ENCODE data around the gene NYNRIN.
A peak's percentile ranks its signal among the peaks of the same experiment; 100 is the strongest.
"Not testable (repeated sequence)": the region's sequence is repeated elsewhere in the genome, so short reads cannot be mapped to it uniquely, and the experiment has no call there.

Gene NYNRIN

GRCh38 chr14:24376448-24377070 is 22.2 kb upstream of the NYNRIN start:
- no peaks in the 10 kb centered on the region for H3K36me3 Mint-ChIP-seq (ENCODE audit: insufficient read depth)
- H3K4me3 Mint-ChIP-seq: no peak overlapping the region
- ATAC-seq (replicated peaks) (no peak), DNase-seq (no peak)
- no peak overlapping the region for H3K27ac Mint-ChIP-seq
- H3K4me1 Mint-ChIP-seq (ENCODE audit: low read depth in 2 of 2): no peaks in the 10 kb centered on the region
- no peaks in the 10 kb centered on the region for H3K9me3 Mint-ChIP-seq
- peaks cover 22 to 57% of the 10 kb centered on the region in 2 donors for H3K27me3 Mint-ChIP-seq

DNA sequence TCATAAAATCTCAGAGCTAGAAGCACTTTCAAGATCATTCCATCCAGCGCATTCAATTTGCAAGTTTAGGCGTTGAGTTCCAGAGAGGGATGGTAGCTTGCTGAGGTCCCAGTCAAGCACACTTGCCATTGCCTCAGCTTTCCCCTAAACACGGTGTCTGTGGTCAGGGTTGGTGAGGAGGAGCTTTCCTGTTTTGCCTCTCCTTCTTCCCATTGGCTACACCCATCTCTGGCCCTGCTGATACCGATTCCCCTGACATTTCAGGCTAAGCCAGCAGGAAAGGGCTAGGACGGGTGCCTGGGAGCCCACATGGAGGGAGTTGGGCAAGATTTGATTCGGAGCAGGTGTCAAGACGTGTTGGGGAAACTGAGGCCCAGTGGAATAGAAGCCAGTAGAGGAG is 21.7 kb upstream of the NYNRIN start:
- ATAC-seq (replicated peaks) (no peak), DNase-seq (no peak)
- Mint-ChIP-seq H3K9me3 (no peaks in the 10 kb centered on the region), H3K4me1 (ENCODE audit: low read depth in 2 of 2) (no peaks in the 10 kb centered on the region), H3K36me3 (ENCODE audit: insufficient read depth) (no peaks in the 10 kb centered on the region), H3K27ac (no peak overlapping the region), H3K27me3 (peaks cover 22 to 54% of the 10 kb centered on the region in 2 donors), H3K4me3 (no peak overlapping the region)

- no peak for DNase-seq
- Mint-ChIP-seq H3K27me3 (peaks cover 22 to 48% of the 10 kb centered on the region in 2 donors), H3K9me3 (no peaks in the 10 kb centered on the region), H3K27ac (no peak overlapping the region), H3K36me3 (ENCODE audit: insufficient read depth) (no peaks in the 10 kb centered on the region), H3K4me1 (ENCODE audit: low read depth in 2 of 2) (no peaks in the 10 kb centered on the region), H3K4me3 (no peak overlapping the region)
- no peak for ATAC-seq (replicated peaks)
These were observed 21.1 kb upstream of the NYNRIN start for GRCh38 chr14:24377657-24378056.

- Mint-ChIP-seq H3K9me3 (no peaks in the 10 kb centered on the region), H3K4me1 (ENCODE audit: low read depth in 2 of 2) (no peaks in the 10 kb centered on the region), H3K27me3 (peaks cover 22 to 42% of the 10 kb centered on the region in 2 donors), H3K4me3 (no peak overlapping the region), H3K27ac (no peak overlapping the region), H3K36me3 (ENCODE audit: insufficient read depth) (no peaks in the 10 kb centered on the region)
- ATAC-seq (replicated peaks) (no peak), DNase-seq (no peak)
These were observed 20.5 kb upstream of the NYNRIN start for GRCh38 chr14:24378327-24378726.

DNA sequence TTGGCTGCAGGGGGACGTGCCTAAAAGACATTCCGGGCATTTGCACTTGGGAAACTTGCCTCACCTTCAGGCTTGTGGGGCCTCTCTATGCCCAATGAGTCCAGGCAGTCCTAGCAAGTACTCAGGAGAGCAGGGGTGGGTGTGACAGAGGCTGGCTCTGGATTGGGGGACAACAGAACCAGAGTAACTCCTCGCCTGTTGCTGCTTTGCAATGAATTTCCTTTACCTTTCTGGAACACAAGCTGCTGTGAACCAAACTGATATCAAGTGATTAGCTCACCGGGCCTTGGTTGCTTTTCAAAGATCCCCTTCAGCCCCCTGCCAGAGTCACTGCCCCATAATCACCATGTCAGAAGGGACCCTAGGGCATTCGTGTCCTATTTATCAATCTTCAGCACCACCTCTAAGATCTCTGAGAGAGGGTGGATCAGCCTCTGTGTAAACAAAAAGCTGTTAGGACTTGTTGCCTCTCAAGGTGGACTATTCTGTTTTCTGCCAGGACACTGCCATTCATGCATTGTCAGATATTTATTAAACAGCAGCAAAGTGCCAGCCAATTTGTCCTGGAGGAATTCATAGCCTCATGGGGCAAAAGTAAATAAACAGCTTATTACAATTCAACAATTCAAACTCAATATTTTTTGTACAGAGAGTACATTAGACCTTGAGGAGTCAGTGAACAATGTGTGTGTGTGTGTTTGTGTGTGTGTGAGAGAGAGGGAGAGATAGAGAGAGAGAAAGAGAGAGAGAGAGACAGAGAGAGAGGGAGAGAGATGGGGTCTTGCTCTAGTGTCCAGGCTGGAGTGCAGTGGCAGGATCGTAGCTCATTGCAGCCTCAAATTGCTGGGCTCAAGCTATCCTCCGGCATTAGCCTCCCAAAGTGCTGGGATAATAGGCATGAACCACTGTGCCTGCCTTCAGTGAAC is 19.6 kb upstream of the NYNRIN start:
- H3K9me3 Mint-ChIP-seq: no peaks in the 10 kb centered on the region
- H3K4me3 Mint-ChIP-seq: no peak overlapping the region
- H3K4me1 Mint-ChIP-seq (ENCODE audit: low read depth in 2 of 2): no peaks in the 10 kb centered on the region
- DNase-seq (no peak), ATAC-seq (replicated peaks) (no peak)
- H3K27me3 Mint-ChIP-seq: peaks cover 18 to 42% of the 10 kb centered on the region in 2 donors
- H3K27ac Mint-ChIP-seq: no peak overlapping the region
- H3K36me3 Mint-ChIP-seq (ENCODE audit: insufficient read depth): no peaks in the 10 kb centered on the region

GRCh38 chr14:24379907-24380730 is 18.7 kb upstream of the NYNRIN start:
- DNase-seq (no peak), ATAC-seq (replicated peaks) (no peak)
- Mint-ChIP-seq H3K27ac (no peak overlapping the region), H3K4me1 (ENCODE audit: low read depth in 2 of 2) (no peaks in the 10 kb centered on the region), H3K4me3 (no peak overlapping the region), H3K27me3 (peaks cover 15 to 38% of the 10 kb centered on the region in 2 donors), H3K36me3 (ENCODE audit: insufficient read depth) (no peaks in the 10 kb centered on the region), H3K9me3 (no peaks in the 10 kb centered on the region)

DNA sequence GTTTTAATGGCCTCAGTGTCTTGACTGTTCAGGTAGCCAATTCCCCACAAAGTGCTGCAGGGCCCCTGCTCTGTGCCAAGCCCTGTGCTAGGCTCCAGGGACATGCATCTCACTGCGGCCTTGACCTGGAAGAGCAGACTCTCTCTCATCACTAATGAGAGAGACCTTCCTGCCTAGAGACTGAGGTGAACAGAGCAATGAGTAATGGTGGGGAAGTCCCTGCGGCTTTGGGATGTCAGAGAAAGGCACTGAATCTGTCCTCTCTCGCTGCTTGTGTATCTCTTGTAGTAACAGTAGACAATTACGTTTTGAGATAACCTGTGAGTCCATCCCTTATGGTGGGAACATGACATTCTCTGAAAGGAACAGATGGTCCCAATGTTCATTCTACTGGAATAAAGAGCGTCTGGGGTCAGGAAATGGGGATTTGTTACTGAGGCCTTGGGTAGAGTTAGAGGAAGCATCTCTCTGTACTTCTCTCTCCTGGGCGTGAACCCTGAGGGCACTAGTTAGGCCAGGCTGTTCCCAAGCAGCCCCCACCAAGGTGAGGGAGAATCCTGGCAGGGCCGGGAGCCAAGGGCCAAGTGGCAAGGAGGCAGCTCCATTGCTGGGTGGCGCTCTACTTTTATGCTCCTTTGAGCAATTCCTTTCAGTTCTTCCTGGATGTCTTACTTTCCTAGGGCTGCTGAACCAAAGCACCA is 17.3 kb upstream of the NYNRIN start:
- ATAC-seq (replicated peaks): peak; percentile 14
- Mint-ChIP-seq H3K27ac (no peak overlapping the region), H3K27me3 (peaks cover 16 to 24% of the 10 kb centered on the region in 2 donors), H3K36me3 (ENCODE audit: insufficient read depth) (no peaks in the 10 kb centered on the region), H3K4me3 (no peak overlapping the region), H3K4me1 (ENCODE audit: low read depth in 2 of 2) (no peaks in the 10 kb centered on the region), H3K9me3 (no peaks in the 10 kb centered on the region)
- DNase-seq: no peak

GRCh38 chr14:24382064-24382371 is 16.8 kb upstream of the NYNRIN start:
- no peak for ATAC-seq (replicated peaks)
- Mint-ChIP-seq H3K27ac (no peak overlapping the region), H3K27me3 (peaks cover 19 to 21% of the 10 kb centered on the region in 2 donors), H3K9me3 (no peaks in the 10 kb centered on the region), H3K36me3 (ENCODE audit: insufficient read depth) (no peaks in the 10 kb centered on the region), H3K4me3 (no peak overlapping the region), H3K4me1 (ENCODE audit: low read depth in 2 of 2) (no peaks in the 10 kb centered on the region)
- DNase-seq: no peak

DNA sequence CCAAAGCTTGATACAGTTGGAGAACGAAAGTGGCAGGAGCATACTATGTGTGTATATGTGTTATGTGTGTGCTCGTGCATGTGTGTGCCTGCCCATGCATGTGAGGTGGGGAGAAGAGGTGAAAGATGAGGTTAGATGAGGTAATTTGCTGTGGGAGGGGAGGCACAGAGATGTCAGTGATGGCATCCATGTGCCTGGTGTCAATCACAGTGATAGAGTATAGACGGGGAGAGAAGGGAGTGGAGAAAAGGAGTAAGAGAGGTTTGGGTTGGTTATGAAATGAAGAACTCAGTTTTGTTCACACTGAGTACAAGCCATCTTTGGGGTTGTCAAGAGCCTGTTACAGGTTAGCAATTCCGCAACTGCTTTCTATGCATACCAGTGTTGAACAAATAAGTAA is 14.6 kb upstream of the NYNRIN start:
- Mint-ChIP-seq H3K36me3 (ENCODE audit: insufficient read depth) (no peaks in the 10 kb centered on the region), H3K27ac (no peak overlapping the region), H3K4me3 (no peak overlapping the region), H3K9me3 (no peaks in the 10 kb centered on the region), H3K27me3 (peaks cover 15 to 34% of the 10 kb centered on the region in 2 donors), H3K4me1 (ENCODE audit: low read depth in 2 of 2) (no peaks in the 10 kb centered on the region)
- ATAC-seq (replicated peaks) (no peak), DNase-seq (no peak)

- Mint-ChIP-seq H3K27me3 (peaks cover 27 to 42% of the 10 kb centered on the region in 2 donors), H3K36me3 (ENCODE audit: insufficient read depth) (no peaks in the 10 kb centered on the region), H3K9me3 (no peaks in the 10 kb centered on the region), H3K4me1 (ENCODE audit: low read depth in 2 of 2) (no peaks in the 10 kb centered on the region), H3K27ac (no peak overlapping the region), H3K4me3 (no peak overlapping the region)
- DNase-seq: no peak
- ATAC-seq (replicated peaks): no peak
These were observed 13.3 kb upstream of the NYNRIN start for GRCh38 chr14:24385524-24385923.

DNA sequence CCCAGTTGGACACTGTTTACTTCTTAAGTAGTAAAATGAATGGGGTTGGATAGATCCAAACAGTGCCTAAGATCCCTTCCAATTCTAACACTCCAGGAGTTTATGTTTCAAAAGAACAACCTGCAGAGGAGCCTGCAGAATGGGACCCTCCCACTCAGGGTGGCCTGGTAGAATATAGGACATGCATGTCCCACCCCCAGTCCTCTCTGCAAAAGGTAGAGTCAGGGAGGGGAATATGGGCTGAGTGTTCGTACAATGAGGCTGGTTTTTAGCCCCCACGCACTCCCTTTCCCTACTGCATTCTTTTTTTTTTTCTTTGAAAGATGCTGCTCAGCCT is 11.8 kb upstream of the NYNRIN start:
- no peaks in the 10 kb centered on the region for H3K36me3 Mint-ChIP-seq (ENCODE audit: insufficient read depth)
- H3K9me3 Mint-ChIP-seq: no peaks in the 10 kb centered on the region
- H3K4me1 Mint-ChIP-seq (ENCODE audit: low read depth in 2 of 2): no peaks in the 10 kb centered on the region
- H3K4me3 Mint-ChIP-seq: no peak overlapping the region
- peaks cover 41 to 53% of the 10 kb centered on the region in 2 donors for H3K27me3 Mint-ChIP-seq
- DNase-seq (no peak), ATAC-seq (replicated peaks) (no peak)
- no peak overlapping the region for H3K27ac Mint-ChIP-seq

GRCh38 chr14:24387579-24387978 is 11.2 kb upstream of the NYNRIN start:
- not testable (repeated sequence) for DNase-seq; H3K4me1 Mint-ChIP-seq (ENCODE audit: low read depth in 2 of 2); H3K9me3 Mint-ChIP-seq; H3K4me3 Mint-ChIP-seq; ATAC-seq (replicated peaks); H3K27ac Mint-ChIP-seq; H3K36me3 Mint-ChIP-seq (ENCODE audit: insufficient read depth)
- peaks cover 41 to 58% of the 10 kb centered on the region in 2 donors for H3K27me3 Mint-ChIP-seq

DNA sequence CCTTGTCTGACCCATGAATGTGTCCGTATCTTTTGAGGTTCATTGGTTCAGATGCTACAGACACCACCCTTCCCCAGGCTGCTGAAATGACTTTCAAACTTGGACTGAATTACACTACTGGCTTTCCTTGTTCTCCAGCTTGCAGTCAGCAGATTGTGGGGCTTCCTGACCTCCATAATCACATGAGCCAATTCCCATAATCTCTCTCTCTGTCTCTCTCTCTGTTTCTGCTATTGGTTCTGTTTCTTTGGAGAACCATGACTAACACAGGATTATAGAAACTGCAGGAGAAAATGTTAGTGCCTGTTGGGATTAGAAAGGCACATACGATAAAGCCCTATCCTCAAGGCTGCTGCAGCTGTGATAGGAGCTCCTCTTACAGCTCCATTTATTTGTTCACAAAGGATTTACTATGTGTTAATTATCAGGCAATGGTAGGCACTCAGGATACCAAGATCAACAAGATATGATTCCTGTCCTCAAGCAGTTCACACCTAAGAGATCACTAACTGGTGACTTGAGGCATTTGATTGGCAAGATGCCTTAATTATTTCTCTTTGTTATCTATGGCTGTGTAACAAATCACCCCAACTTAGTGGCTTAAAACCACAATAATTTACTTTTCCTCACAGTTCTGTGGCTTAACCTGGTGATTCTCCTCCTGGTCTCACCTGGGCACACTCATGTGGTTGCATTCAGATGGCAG is 10.2 kb upstream of the NYNRIN start:
- no peaks in the 10 kb centered on the region for H3K36me3 Mint-ChIP-seq (ENCODE audit: insufficient read depth)
- no peak overlapping the region for H3K4me3 Mint-ChIP-seq
- DNase-seq: no peak
- no peak overlapping the region for H3K27ac Mint-ChIP-seq
- no peak for ATAC-seq (replicated peaks)
- peaks cover 38 to 60% of the 10 kb centered on the region in 2 donors for H3K27me3 Mint-ChIP-seq
- no peaks in the 10 kb centered on the region for H3K9me3 Mint-ChIP-seq
- no peaks in the 10 kb centered on the region for H3K4me1 Mint-ChIP-seq (ENCODE audit: low read depth in 2 of 2)

Data from effector memory CD8-positive, alpha-beta T cell (primary cell).